GM19395 (cell line): ENCODE measurements around the gene PAX2.

Source experiments
- ATAC-seq: cut with Tn5 transposase; IDR thresholded peaks from one replicate; pipeline ENCODE4 v1.9.1; 2021; ENCODE audit warnings: mild to moderate bottlenecking, moderate library complexity; ENCODE audit not compliant: unreplicated experiment

Gene PAX2

GRCh38 chr10:100782461-100783244, 37.3 kb downstream of the PAX2 start:
- no peak for ATAC-seq

GRCh38 chr10:100784126-100784525, 38.7 kb downstream of the PAX2 start:
- ATAC-seq, result no peak

GRCh38 chr10:100786591-100786990, 41.2 kb downstream of the PAX2 start:
- no peak for ATAC-seq

GRCh38 chr10:100788002-100788903, 42.9 kb downstream of the PAX2 start:
- ATAC-seq, result no peak

- ATAC-seq, result no peak
Measured at GRCh38 chr10:100790761-100791208, 45.4 kb downstream of the PAX2 start.

GRCh38 chr10:100791369-100792058, 46.1 kb downstream of the PAX2 start:
- ATAC-seq, result no peak

GRCh38 chr10:100792574-100792973, 47.2 kb downstream of the PAX2 start:
- no peak for ATAC-seq

- no peak for ATAC-seq
Measured at GRCh38 chr10:100793055-100793454, 47.7 kb downstream of the PAX2 start.

- ATAC-seq, result no peak
Measured at GRCh38 chr10:100799881-100800280, 54.5 kb downstream of the PAX2 start.

GRCh38 chr10:100800931-100801330, 55.5 kb downstream of the PAX2 start:
- ATAC-seq, result no peak

- ATAC-seq, result no peak
Measured at GRCh38 chr10:100802196-100802595, 56.8 kb downstream of the PAX2 start.

- no peak for ATAC-seq
Measured at GRCh38 chr10:100802607-100803006, 57.2 kb downstream of the PAX2 start.

- no peak for ATAC-seq
Measured at GRCh38 chr10:100803492-100803891, 58.1 kb downstream of the PAX2 start.

GRCh38 chr10:100803908-100804307, 58.5 kb downstream of the PAX2 start:
- ATAC-seq, result no peak

- no peak for ATAC-seq
Measured at GRCh38 chr10:100805543-100806355, 60.4 kb downstream of the PAX2 start.

- no peak for ATAC-seq
Measured at GRCh38 chr10:100806356-100806645, 60.9 kb downstream of the PAX2 start.

- no peak for ATAC-seq
Measured at GRCh38 chr10:100807241-100807951, 62.0 kb downstream of the PAX2 start.

- ATAC-seq, result no peak
Measured at GRCh38 chr10:100808876-100809275, 63.5 kb downstream of the PAX2 start.

GRCh38 chr10:100810091-100810834, 64.9 kb downstream of the PAX2 start:
- no peak for ATAC-seq

GRCh38 chr10:100810835-100811116, 65.4 kb downstream of the PAX2 start:
- no peak for ATAC-seq
